H1 (cell line): ENCODE measurements around the gene DENND10. TPM values are rescaled to one million over a fixed set of nuclear protein-coding genes. Genes with fewer than 3 reads are reported as not detected.

ENCODE experiments used
- CTCF ChIA-PET: fragments of 300-600 bp; sonication (Branson Sonifier 250); formaldehyde crosslinking; loops from one replicate; lab custom pipeline; 2021; ENCODE audit not compliant: partially characterized antibody; lab: Charles Lee
- POLR2A ChIA-PET: fragments of 300-600 bp; sonication (Branson Sonifier 250); formaldehyde crosslinking; loops from one replicate; lab custom pipeline; 2021; ENCODE audit warnings: inconsistent platforms; ENCODE audit not compliant: partially characterized antibody; lab: Charles Lee
- DNase-seq, 2 experiments: peaks; one replicate each; pipeline versions ENCODE4 v3.0.0 to v3.0.0-alpha.2; 2010 to 2022; ENCODE audit warnings: low spot score in 2 of 2, low read depth in 1 of 2, mixed read lengths in 1 of 2
- FAIRE-seq: peaks from 2 replicates; lab custom pipeline; 2011; peaks lifted over from hg19 to GRCh38; lab: Jason Lieb, UNC
- H2AFZ ChIP-seq: 2 replicates; pipeline ENCODE4 v1.8.1; 2012; ENCODE audit warnings: low read length, inconsistent platforms
- H2AK5ac ChIP-seq: 2 replicates; pipeline ENCODE4 v1.6.1; 2013; ENCODE audit warnings: low read depth, low read length
- H2BK120ac ChIP-seq: replicated peaks from 2 replicates; pipeline ENCODE3; 2013; ENCODE audit warnings: low read depth, low read length, inconsistent platforms
- H2BK12ac ChIP-seq: 2 replicates; pipeline ENCODE4 v1.6.1; 2013; ENCODE audit warnings: low read depth, low read length
- H2BK15ac ChIP-seq: 2 replicates; pipeline ENCODE4 v1.6.1; 2013; ENCODE audit warnings: low read length
- H2BK20ac ChIP-seq: 2 replicates; pipeline ENCODE4 v1.6.1; 2013; ENCODE audit warnings: low read length
- H2BK5ac ChIP-seq: 2 replicates; pipeline ENCODE4 v1.6.1; 2013; ENCODE audit warnings: low read depth, low read length
- H3K14ac ChIP-seq: 2 replicates; pipeline ENCODE4 v1.6.1; 2013; ENCODE audit warnings: inconsistent platforms; ENCODE audit not compliant: insufficient read length
- H3K18ac ChIP-seq: 2 replicates; pipeline ENCODE4 v1.6.1; 2013; ENCODE audit warnings: low read length; ENCODE audit errors: extremely low read depth
- H3K23ac ChIP-seq: 2 replicates; pipeline ENCODE4 v1.6.1; 2013; ENCODE audit warnings: inconsistent platforms; ENCODE audit not compliant: insufficient read length
- H3K23me2 ChIP-seq: 2 replicates; pipeline ENCODE4 v1.6.1; 2013; ENCODE audit warnings: low read depth, low read length
- H3K27ac ChIP-seq: 2 replicates; pipeline ENCODE4 v1.6.1; 2011; ENCODE audit warnings: low read depth, low read length, inconsistent platforms
- H3K27me3 ChIP-seq, 4 experiments: replicated peaks in 1 of 4; 1 replicate in 1 of 4; 2 replicates in 3 of 4; pipeline versions ENCODE4 v1.6.1 to v1.8.1; 2011 to 2013; ENCODE audit warnings: low read length in 3 of 4, mild to moderate bottlenecking in 3 of 4, inconsistent platforms in 2 of 4, mixed read lengths in 2 of 4, moderate library complexity in 1 of 4; ENCODE audit not compliant: control insufficient read depth in 3 of 4, insufficient read depth in 3 of 4; ENCODE audit errors: extremely low read depth in 1 of 4
- H3K36me3 ChIP-seq, 4 experiments: 2 replicates each; pipeline versions ENCODE4 v1.6.1 to v1.8.1; 2011 to 2013; ENCODE audit warnings: mild to moderate bottlenecking in 4 of 4, low read length in 3 of 4, moderate library complexity in 2 of 4, control low read depth in 1 of 4, inconsistent platforms in 1 of 4; ENCODE audit not compliant: insufficient read depth in 4 of 4, control insufficient read depth in 2 of 4
- H3K4ac ChIP-seq: replicated peaks from 2 replicates; pipeline ENCODE3; 2013; ENCODE audit warnings: low read length, low read depth, mixed read lengths, inconsistent platforms; ENCODE audit not compliant: insufficient read length
- H3K4me1 ChIP-seq, 4 experiments: replicated peaks in 1 of 4; 1 replicate in 1 of 4; 2 replicates in 3 of 4; pipeline versions ENCODE4 v1.6.1 to v1.8.1; 2011 to 2013; ENCODE audit warnings: low read length in 3 of 4, inconsistent platforms in 2 of 4, mixed read lengths in 1 of 4; ENCODE audit not compliant: insufficient read depth in 4 of 4, control insufficient read depth in 3 of 4
- H3K4me2 ChIP-seq, 2 experiments: 2 replicates each; pipeline versions ENCODE4 v1.6.1 to v1.8.1; 2011 to 2013; ENCODE audit warnings: low read depth in 2 of 2, low read length in 2 of 2, control low read depth in 1 of 2, inconsistent platforms in 1 of 2, mild to moderate bottlenecking in 1 of 2; ENCODE audit not compliant: insufficient read depth in 1 of 2
- H3K4me3 ChIP-seq, 4 experiments: fragments of 200-600, 300-600 bp in 1 of 4; sonication (generic), shearing (Covaris generic), sonication (Bioruptor Twin) in 1 of 4; 2 replicates each; pipeline versions ENCODE4 v1.5.1 to v1.8.1; 2011 to 2016; ENCODE audit warnings: low read length in 4 of 4, low read depth in 3 of 4, control low read depth in 2 of 4, inconsistent platforms in 2 of 4, mild to moderate bottlenecking in 2 of 4, mixed read lengths in 1 of 4, moderate library complexity in 1 of 4; ENCODE audit not compliant: insufficient read depth in 2 of 4; ENCODE audit errors: extremely low read depth in 1 of 4
- H3K56ac ChIP-seq: replicated peaks from 2 replicates; pipeline ENCODE3; 2013; ENCODE audit warnings: low read depth, mild to moderate bottlenecking, mixed read lengths, low read length, inconsistent platforms; ENCODE audit not compliant: insufficient read length
- H3K79me1 ChIP-seq: 2 replicates; pipeline ENCODE4 v1.6.1; 2013; ENCODE audit warnings: low read depth, low read length, control low read depth
- H3K79me2 ChIP-seq, 2 experiments: 2 replicates each; pipeline versions ENCODE4 v1.6.1 to v1.8.1; 2012 to 2013; ENCODE audit warnings: low read length in 2 of 2, mild to moderate bottlenecking in 2 of 2, inconsistent platforms in 1 of 2; ENCODE audit not compliant: insufficient read depth in 2 of 2, control insufficient read depth in 1 of 2
- H3K9ac ChIP-seq, 4 experiments: replicated peaks in 1 of 4; 1 replicate in 1 of 4; 2 replicates in 3 of 4; pipeline versions ENCODE4 v1.6.1 to v1.8.1; 2011 to 2013; ENCODE audit warnings: low read depth in 3 of 4, low read length in 3 of 4, control low read depth in 2 of 4, mild to moderate bottlenecking in 2 of 4, moderate library complexity in 2 of 4, inconsistent platforms in 1 of 4; ENCODE audit errors: extremely low read depth in 1 of 4
- H3K9me3 ChIP-seq, 2 experiments: 2 replicates each; pipeline versions ENCODE4 v1.6.1 to v1.8.1; 2012 to 2013; ENCODE audit warnings: mild to moderate bottlenecking in 2 of 2, moderate library complexity in 2 of 2, control low read depth in 1 of 2, inconsistent platforms in 1 of 2, low read depth in 1 of 2, low read length in 1 of 2, mixed read lengths in 1 of 2; ENCODE audit not compliant: insufficient read depth in 2 of 2
- H4K20me1 ChIP-seq, 2 experiments: replicated peaks in 1 of 2; 2 replicates each; pipeline versions ENCODE3 to v1.8.1; 2011 to 2013; ENCODE audit warnings: inconsistent platforms in 2 of 2, low read length in 2 of 2, mild to moderate bottlenecking in 1 of 2; ENCODE audit not compliant: insufficient read depth in 2 of 2, control insufficient read depth in 1 of 2
- H4K5ac ChIP-seq: 2 replicates; pipeline ENCODE4 v1.6.1; 2013; ENCODE audit warnings: low read length, low read depth, mixed read lengths, inconsistent platforms; ENCODE audit not compliant: insufficient read length
- H4K8ac ChIP-seq: 2 replicates; pipeline ENCODE4 v1.8.0; 2013; ENCODE audit warnings: mild to moderate bottlenecking, moderate library complexity, low read length, inconsistent platforms; ENCODE audit not compliant: insufficient read depth; ENCODE audit errors: extremely low read depth
- H4K91ac ChIP-seq: replicated peaks from 2 replicates; pipeline ENCODE3; 2013; ENCODE audit warnings: low read length, mixed read lengths, inconsistent platforms; ENCODE audit not compliant: insufficient read length
- CHD2 ChIP-seq: IDR thresholded peaks from 2 replicates; pipeline ENCODE4 v1.6.1; 2012; ENCODE audit warnings: low read length, improper control_type of control experiment
- CTBP2 ChIP-seq: IDR thresholded peaks from 2 replicates; pipeline ENCODE4 v1.7.0; 2011; ENCODE audit warnings: borderline replicate concordance, mild to moderate bottlenecking, moderate library complexity, mixed read lengths, low read length; ENCODE audit not compliant: insufficient read depth, insufficient read length
- GABPA ChIP-seq: IDR thresholded peaks from 2 replicates; pipeline ENCODE4 v1.6.1; 2011; ENCODE audit warnings: mild to moderate bottlenecking, low read length, moderate library complexity, borderline replicate concordance; ENCODE audit not compliant: insufficient read depth
- POU5F1 ChIP-seq: IDR thresholded peaks from 2 replicates; pipeline ENCODE4 v1.6.1; 2011; ENCODE audit warnings: low read depth, mild to moderate bottlenecking, low read length, moderate library complexity
- RAD21 ChIP-seq, 2 experiments: IDR thresholded peaks in 1 of 2; conservative IDR thresholded peaks in 1 of 2; 2 replicates each; pipeline ENCODE4 v1.6.1; 2011; ENCODE audit warnings: low read depth in 2 of 2, low read length in 2 of 2, improper control_type of control experiment in 1 of 2, inconsistent platforms in 1 of 2, mild to moderate bottlenecking in 1 of 2, moderate library complexity in 1 of 2
- RFX5 ChIP-seq: IDR thresholded peaks from 2 replicates; pipeline ENCODE4 v1.6.1; 2011; ENCODE audit warnings: low read depth, low read length, improper control_type of control experiment, borderline replicate concordance
- TAF7 ChIP-seq: optimal IDR thresholded peaks from 2 replicates; pipeline ENCODE3; 2011; ENCODE audit warnings: low read depth, mild to moderate bottlenecking, inconsistent platforms, low read length, moderate library complexity, borderline replicate concordance
- WGBS, 2 experiments: shearing (Covaris generic) in 1 of 2; methylation state at CpG; one replicate each; pipeline versions ENCODE4 v1.1.6 to v1.1.7; 2013 to 2015; ENCODE audit warnings: low lambda C conversion rate in 2 of 2, mixed read lengths in 2 of 2, inconsistent platforms in 1 of 2, low coverage in 1 of 2, missing lambda C conversion rate in 1 of 2; ENCODE audit not compliant: insufficient replicate concordance in 2 of 2, insufficient coverage in 1 of 2, insufficient read length in 1 of 2; ENCODE audit errors: extremely low coverage in 1 of 2, missing lambda C conversion rate in 1 of 2; 5-methylcytosine and 5-hydroxymethylcytosine counted together
- polyA plus RNA-seq, 7 experiments: library from polyadenylated mRNA; depleted of rRNA in 3 of 7; stranded (reverse) in 5 of 7; unstranded in 2 of 7; fragments of >200 nt in 5 of 7; fragments of 200-250 nt in 2 of 7; gene quantifications; 1 replicate in 5 of 7; 2 replicates in 1 of 7; 4 replicates in 1 of 7; pipeline versions ENCODE4 v1.2.1 to v1.2.3, GENCODE V29; 2011 to 2013; ENCODE audit warnings: missing spikeins in 2 of 7, mixed read lengths in 2 of 7
- total RNA-seq: library from RNA; stranded (reverse); fragmentation: NEBNext Ultra II Directional; extraction: Animal tissue kit (Norgen Biotek cat#: 25700); gene quantifications from 2 replicates; pipeline ENCODE4 v1.2.1, GENCODE V29; 2021

DENND10 gene
- total and polyA plus RNA-seq, 2 of the 8 experiments (the other 6 are each of a cell fraction or from before 2014, with no cell fraction given) = 49.3 to 64.4 TPM

GRCh38 chr10:119129721-119130120, 25.8 kb downstream of the DENND10 start:
- no peak overlapping the region for H2AFZ ChIP-seq
- no peaks in the 10 kb centered on the region for H3K9me3 ChIP-seq
- TF ChIP-seq RAD21 (IDR thresholded peaks at IDR 0.05 in 1 of 2, conservative IDR thresholded peaks at IDR 0.05 in 1 of 2; ENCODE audit: low read depth in 2 of 2, low read length in 2 of 2) (no peak), CHD2 (no peak), RFX5 (no peak), POU5F1 (no peak), GABPA (no peak), CTBP2 (no peak), TAF7 (no peak)
- no peak overlapping the region for H3K14ac ChIP-seq
- no peak overlapping the region for H4K5ac ChIP-seq
- H3K36me3 ChIP-seq = peaks cover 23 to 63% (median 49%) of the 10 kb centered on the region in 4 experiments
- no peak overlapping the region for H2BK15ac ChIP-seq
- ChIA-PET POLR2A (no interaction called here), CTCF (no interaction called here)
- no peak overlapping the region for H4K8ac ChIP-seq
- H3K4me2 ChIP-seq = no peak overlapping the region
- H3K4ac ChIP-seq = no peak overlapping the region
- no peak overlapping the region for H3K18ac ChIP-seq
- no peak overlapping the region for H2BK5ac ChIP-seq
- no peaks in the 10 kb centered on the region for H3K4me1 ChIP-seq
- H4K91ac ChIP-seq = no peak overlapping the region
- no peak for DNase-seq
- H3K56ac ChIP-seq = no peak overlapping the region
- H2BK12ac ChIP-seq = no peak overlapping the region
- H2BK120ac ChIP-seq = no peak overlapping the region
- H3K23ac ChIP-seq = no peak overlapping the region
- WGBS, 2 experiments = 83% methylated on average over 4 of the region's 4 CpGs; no CpG with 5 or more reads in 1 of the 2 experiments
- H3K23me2 ChIP-seq = no peaks in the 10 kb centered on the region
- no peak overlapping the region for H3K27ac ChIP-seq
- no peak overlapping the region for H2BK20ac ChIP-seq
- no peaks in the 10 kb centered on the region for H3K79me2 ChIP-seq
- FAIRE-seq = no peak
- no peaks in the 10 kb centered on the region for H3K27me3 ChIP-seq
- no peak overlapping the region for H3K9ac ChIP-seq
- H3K79me1 ChIP-seq = no peaks in the 10 kb centered on the region
- no peak overlapping the region for H2AK5ac ChIP-seq
- H3K4me3 ChIP-seq = no peak overlapping the region
- no peaks in the 10 kb centered on the region for H4K20me1 ChIP-seq
